GM12874 (cell line): ENCODE data around the gene XRCC3.

Experiments
- TF ChIP-seq, protein P1 (sequence below): IDR thresholded peaks from 2 replicates; pipeline ENCODE4 v1.5.1; 2011; ENCODE audit warnings: low read depth, mild to moderate bottlenecking, control low read depth, low read length, moderate library complexity; ENCODE audit not compliant: insufficient read depth

The XRCC3 gene

DNA sequence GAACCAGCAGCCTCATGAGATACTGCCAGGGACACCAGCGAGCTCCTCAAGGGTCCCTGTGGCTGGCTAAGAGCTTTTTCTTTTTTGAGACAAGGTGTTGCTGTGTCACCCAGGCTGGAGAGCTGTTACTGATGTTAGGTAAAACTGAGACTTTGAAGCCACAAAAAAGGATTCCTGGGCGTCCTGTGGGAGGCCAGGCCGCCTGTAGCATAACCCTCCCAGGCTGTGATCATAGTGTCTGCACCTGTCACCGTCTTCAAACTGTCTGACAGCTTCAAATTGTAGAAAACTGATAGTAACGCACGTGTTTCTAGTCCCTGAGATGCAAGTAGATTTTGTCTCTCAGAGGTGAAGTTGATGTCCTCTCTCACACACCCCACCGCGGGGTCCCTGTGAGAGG lies 4.5 kb upstream of the XRCC3 start:
- TF ChIP-seq, protein P1, sequence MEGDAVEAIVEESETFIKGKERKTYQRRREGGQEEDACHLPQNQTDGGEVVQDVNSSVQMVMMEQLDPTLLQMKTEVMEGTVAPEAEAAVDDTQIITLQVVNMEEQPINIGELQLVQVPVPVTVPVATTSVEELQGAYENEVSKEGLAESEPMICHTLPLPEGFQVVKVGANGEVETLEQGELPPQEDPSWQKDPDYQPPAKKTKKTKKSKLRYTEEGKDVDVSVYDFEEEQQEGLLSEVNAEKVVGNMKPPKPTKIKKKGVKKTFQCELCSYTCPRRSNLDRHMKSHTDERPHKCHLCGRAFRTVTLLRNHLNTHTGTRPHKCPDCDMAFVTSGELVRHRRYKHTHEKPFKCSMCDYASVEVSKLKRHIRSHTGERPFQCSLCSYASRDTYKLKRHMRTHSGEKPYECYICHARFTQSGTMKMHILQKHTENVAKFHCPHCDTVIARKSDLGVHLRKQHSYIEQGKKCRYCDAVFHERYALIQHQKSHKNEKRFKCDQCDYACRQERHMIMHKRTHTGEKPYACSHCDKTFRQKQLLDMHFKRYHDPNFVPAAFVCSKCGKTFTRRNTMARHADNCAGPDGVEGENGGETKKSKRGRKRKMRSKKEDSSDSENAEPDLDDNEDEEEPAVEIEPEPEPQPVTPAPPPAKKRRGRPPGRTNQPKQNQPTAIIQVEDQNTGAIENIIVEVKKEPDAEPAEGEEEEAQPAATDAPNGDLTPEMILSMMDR, result no peak

DNA sequence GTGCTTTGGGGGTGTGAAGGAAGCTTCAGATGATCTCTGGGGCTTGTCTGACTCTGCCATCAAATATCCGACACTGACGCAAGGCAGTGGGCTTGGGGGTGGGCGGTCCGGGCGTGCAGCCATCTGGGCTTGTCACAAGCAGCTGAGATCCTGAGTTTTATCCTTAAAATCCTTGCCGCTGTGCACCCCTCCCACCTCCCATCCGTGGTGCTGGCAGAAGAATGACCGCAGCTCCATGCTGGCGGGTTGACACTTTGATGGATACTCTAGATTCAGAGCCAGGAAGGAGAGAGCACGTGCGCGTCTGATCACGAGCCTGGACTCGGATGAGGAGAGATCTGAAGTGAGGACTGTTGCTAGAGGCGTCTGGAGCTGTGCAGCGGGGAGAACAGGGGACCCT lies 3.3 kb upstream of the XRCC3 start:
- TF ChIP-seq, protein P1, result no peak

DNA sequence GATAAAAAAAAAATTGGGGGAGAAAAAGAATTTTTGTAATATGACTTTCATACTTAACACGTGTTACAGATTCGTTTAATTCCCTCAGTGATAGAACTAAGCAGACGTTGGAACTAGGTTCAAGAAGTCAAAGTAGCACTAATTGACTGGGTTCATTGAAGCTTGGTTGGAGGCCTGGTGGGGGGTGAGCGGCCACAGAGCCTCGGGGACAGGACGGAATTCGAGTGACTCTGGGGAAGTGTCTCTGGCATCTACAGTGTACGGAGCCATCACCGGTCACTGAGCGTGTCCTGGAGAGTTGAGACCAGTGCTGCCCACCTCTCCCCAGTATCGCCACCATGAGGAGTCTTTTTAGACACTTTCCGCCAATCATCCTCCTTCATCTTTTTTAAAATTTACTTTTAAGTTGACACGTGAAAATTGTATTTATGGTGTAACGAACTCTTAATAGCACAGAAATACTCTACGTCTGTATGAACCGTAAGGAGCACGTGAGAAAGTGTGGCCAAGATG lies 1.7 kb upstream of the XRCC3 start:
- TF ChIP-seq, protein P1, result no peak

DNA sequence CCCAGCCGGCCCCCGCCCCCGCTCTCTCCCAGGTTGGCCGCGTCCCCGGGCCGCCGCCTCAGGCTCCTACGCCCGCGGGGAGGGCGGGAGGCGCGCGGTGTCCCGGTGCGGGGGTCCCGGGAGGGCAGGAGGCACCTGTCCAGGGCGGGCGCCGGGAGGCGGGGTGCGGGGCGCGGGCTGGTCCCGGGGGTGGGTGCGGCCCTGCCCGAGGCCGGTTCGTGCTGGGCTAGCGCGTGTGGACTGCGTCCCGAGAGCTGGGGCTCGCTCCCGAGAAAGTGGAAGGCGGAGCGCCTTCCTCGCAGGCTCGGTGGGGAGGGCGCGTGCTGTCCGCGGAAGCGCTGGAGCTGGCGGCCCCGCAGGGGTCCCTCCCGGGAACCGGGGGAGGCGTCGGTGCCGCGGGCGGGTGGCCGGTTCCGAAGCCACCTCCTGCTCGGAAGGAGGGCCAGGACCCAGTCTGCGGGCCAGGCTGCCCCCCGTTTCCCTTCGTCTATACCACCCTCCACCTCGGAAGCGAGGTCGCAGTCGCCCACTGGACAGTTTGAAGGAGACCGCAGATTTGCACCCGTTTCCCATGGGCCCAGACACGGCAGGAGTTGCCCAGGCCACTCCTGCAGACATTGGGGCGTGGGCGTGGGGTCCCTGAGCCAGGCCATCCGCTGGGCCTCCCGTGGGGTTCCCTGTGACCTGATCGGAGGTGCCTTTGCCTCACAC lies 995 bp upstream of the XRCC3 start:
- TF ChIP-seq, protein P1, result no peak

DNA sequence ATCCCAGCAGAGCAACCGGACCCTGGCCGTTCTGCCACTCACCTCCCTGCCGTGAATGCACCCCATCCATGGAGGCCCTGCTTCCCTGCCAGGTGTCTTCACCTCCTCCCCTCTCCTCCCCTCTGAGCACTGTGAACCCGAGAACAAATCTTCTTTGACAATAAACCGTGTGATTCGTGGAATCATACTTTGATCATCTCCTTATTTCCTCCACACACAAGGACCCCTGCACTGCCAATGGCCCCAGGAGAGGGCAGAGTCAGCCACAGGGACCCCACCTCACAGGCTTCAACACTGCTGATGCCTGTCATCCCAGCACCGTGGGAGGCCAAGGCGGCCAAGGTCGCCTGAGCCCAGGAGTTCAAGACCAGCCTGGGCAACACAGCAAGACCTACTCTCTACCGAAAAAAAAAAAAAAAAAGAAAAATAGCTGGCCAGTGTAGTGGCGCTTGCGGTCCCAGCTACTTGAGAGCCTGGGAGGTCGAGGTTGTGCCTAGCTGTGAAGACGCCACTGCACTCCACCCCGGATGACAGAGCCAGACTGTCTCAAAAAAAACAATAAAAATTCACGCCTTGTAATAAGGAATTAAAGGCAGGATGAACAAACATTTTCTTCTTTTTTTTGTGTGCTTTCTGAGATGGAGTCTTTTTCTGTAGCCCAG lies 1.1 kb downstream of the XRCC3 start:
- TF ChIP-seq, protein P1, result no peak

DNA sequence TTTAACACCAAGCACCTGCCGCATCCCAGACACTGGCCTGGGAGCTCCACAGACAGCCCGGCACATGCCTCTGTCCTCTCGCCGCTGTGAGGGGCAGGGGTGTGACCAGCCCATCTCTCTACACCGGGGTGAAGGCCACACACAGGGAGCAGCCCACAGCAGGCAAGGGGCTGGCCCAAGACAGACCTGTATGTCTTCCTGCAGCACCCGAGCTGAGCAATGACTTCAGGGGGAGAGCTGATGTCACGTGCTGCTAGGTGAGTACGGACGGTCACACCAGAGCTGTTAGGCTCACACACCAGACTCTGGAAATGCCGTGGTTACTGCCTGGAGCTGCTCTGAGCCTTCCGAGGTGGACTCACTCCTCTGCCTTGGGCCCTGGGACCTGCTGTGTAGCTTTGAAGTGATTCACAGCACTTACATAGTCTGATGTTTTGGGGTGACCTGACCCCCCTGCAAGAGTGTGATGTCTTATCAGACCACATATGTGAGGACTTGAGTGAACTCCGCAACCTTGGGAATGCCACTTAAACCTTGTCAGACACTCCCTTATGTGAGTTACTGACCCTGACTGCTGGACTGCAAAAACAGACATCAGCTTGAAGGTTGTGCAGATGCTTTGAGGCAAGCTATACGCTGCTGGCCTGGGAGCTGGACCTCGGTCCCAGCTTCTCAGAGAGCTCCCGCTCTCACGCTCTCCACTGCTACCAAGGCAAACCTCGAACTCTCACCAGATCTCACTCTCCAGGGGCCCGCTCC lies 1.8 kb downstream of the XRCC3 start:
- TF ChIP-seq, protein P1, result no peak

DNA sequence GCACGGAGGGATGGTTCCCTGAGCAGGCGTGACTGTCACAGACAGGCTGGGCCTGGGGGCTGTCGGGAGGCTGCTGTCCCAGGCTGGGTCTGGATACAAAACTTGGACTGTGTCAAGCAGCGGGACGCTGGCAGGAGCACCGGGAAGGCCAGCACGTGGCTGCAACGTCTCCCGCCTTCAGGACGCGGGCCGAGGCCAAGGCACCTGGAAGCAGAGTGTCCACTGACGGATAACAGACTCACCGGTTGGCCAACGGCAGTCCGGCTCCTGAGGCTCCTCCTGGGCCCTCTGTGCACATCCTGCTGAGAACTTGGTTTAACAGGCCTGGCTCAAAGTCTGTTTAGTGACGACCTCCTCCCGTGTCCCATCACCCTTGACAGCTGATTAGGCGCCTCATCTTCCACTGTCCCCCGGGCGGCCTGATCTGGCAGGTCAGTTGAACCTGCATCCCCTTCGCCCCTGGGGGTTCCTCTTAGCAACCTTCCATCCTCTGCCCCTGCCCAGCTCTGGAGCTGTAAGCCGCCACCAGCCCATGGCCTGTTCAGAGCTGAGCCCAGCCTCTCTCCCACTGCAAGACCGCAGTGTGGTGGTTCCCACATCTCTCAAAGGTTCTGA lies 2.5 kb downstream of the XRCC3 start:
- TF ChIP-seq, protein P1, result no peak
